HepG2 (cell line): ENCODE measurements around the gene PBX1. TPM values are rescaled to one million over a fixed set of nuclear protein-coding genes. Genes with fewer than 3 reads are reported as not detected.
A peak's percentile ranks its signal among the peaks of the same experiment; 100 is the strongest.

Experiments used
- ATAC-seq: fragments of 200-7000 bp; cut with Tn5 transposase; 3 replicates; pipeline ENCODE4 v1.9.1; 2020; ENCODE audit warnings: mild to moderate bottlenecking, moderate library complexity
- BruUV-seq: library from RNA; stranded (reverse); fragments of 400-500 nt; replicated peaks from 2 replicates; lab custom pipeline; 2021; lab: Mats Ljungman, UMichigan
- CTCF ChIA-PET: fragments of 300-600 bp; formaldehyde crosslinking; extraction: SDS; loops from one replicate; lab custom pipeline; 2021; ENCODE audit warnings: low total read pairs, inconsistent platforms, low intra/inter-chr PET ratio; lab: Yijun Ruan, JAX
- POLR2A ChIA-PET: fragments of 350-600 bp; sonication (Branson Sonifier 250); formaldehyde crosslinking; loops from one replicate; lab custom pipeline; 2020; ENCODE audit warnings: antibody characterized with exemption, inconsistent platforms; lab: Yijun Ruan, JAX
- DNase-seq: peaks from one replicate; pipeline ENCODE4 v3.0.0-alpha.2; 2015; ENCODE audit warnings: low spot score
- FAIRE-seq: peaks from 3 replicates; lab custom pipeline; 2011; peaks lifted over from hg19 to GRCh38; lab: Jason Lieb, UNC
- H2AFZ ChIP-seq: one replicate; pipeline ENCODE4 v1.6.1; 2011; ENCODE audit warnings: low read length, inconsistent platforms
- H3K27ac ChIP-seq: fragments of 300-600 bp; 3 replicates; pipeline ENCODE4 v1.8.0; 2011; ENCODE audit warnings: mixed run types, mild to moderate bottlenecking, mixed read lengths, low read length, inconsistent platforms; ENCODE audit not compliant: insufficient read depth; ENCODE audit errors: extremely low read length
- H3K27me3 ChIP-seq, 2 experiments: fragments of 200-600 bp in 1 of 2; 2 replicates in 1 of 2; 3 replicates in 1 of 2; pipeline versions ENCODE4 v1.6.0 to v1.8.0; 2011; ENCODE audit warnings: low read length in 2 of 2, mild to moderate bottlenecking in 2 of 2, moderate library complexity in 2 of 2, inconsistent platforms in 1 of 2; ENCODE audit not compliant: insufficient read depth in 2 of 2, control insufficient read depth in 1 of 2
- H3K36me3 ChIP-seq, 2 experiments: fragments of 200-600 bp in 1 of 2; replicated peaks in 1 of 2; 2 replicates in 1 of 2; 3 replicates in 1 of 2; pipeline versions ENCODE4 v1.5.1 to v1.8.0; 2011; ENCODE audit warnings: low read length in 2 of 2, inconsistent platforms in 1 of 2; ENCODE audit not compliant: insufficient read depth in 2 of 2, control insufficient read depth in 1 of 2
- H3K4me1 ChIP-seq: 2 replicates; pipeline ENCODE4 v1.5.1; 2012; ENCODE audit warnings: low read length, inconsistent platforms; ENCODE audit not compliant: insufficient read depth
- H3K4me2 ChIP-seq: 2 replicates; pipeline ENCODE4 v1.6.0; 2011; ENCODE audit warnings: low read depth, low read length, inconsistent platforms
- H3K4me3 ChIP-seq, 3 experiments: fragments of 200-600 bp in 1 of 3; sonication (generic), shearing (Covaris generic) in 1 of 3; replicated peaks in 1 of 3; 2 replicates each; pipeline ENCODE4 v1.5.1; 2011 to 2016; ENCODE audit warnings: low read length in 3 of 3, inconsistent platforms in 2 of 3, low read depth in 2 of 3, mild to moderate bottlenecking in 2 of 3, control low read depth in 1 of 3, mixed read lengths in 1 of 3; ENCODE audit not compliant: insufficient read depth in 1 of 3
- H3K79me2 ChIP-seq: one replicate; pipeline ENCODE4 v1.6.1; 2011; ENCODE audit warnings: low read length, inconsistent platforms; ENCODE audit not compliant: insufficient read depth
- H3K9ac ChIP-seq: 2 replicates; pipeline ENCODE4 v1.6.0; 2011; ENCODE audit warnings: mild to moderate bottlenecking, low read depth, low read length, inconsistent platforms; ENCODE audit not compliant: insufficient read depth
- H3K9me3 ChIP-seq: 2 replicates; pipeline ENCODE4 v1.5.1; 2012; ENCODE audit warnings: mild to moderate bottlenecking, low read length
- H4K20me1 ChIP-seq: 2 replicates; pipeline ENCODE4 v1.6.0; 2011; ENCODE audit warnings: inconsistent platforms, mild to moderate bottlenecking, low read length, moderate library complexity; ENCODE audit not compliant: insufficient read depth
- ATF6 ChIP-seq: sonication (generic); formaldehyde crosslinking; conservative IDR thresholded peaks from 2 replicates; pipeline ENCODE4 v1.4.0; 2020; ENCODE audit warnings: missing genetic modification reagents
- IKZF5 ChIP-seq: IDR thresholded peaks from 2 replicates; pipeline ENCODE4 v1.6.1; 2018; ENCODE audit warnings: missing genetic modification reagents, mild to moderate bottlenecking, missing compliant biosample characterization
- MAFF ChIP-seq: IDR thresholded peaks from 2 replicates; pipeline ENCODE4 v1.6.1; 2011; ENCODE audit warnings: low read depth, low read length, improper control_type of control experiment
- MAFK ChIP-seq, 2 experiments: IDR thresholded peaks in 1 of 2; conservative IDR thresholded peaks in 1 of 2; 2 replicates each; pipeline ENCODE4 v1.6.1; 2011; ENCODE audit warnings: improper control_type of control experiment in 2 of 2, low read length in 2 of 2
- ZC3H13 ChIP-seq: sonication (generic); formaldehyde crosslinking; IDR thresholded peaks from 2 replicates; pipeline ENCODE4 v1.8.1; 2023; ENCODE audit warnings: mild to moderate bottlenecking, missing genetic modification reagents, moderate library complexity
- WGBS: methylation state at CpG from one replicate; pipeline ENCODE4 v1.1.6; 2017; ENCODE audit warnings: low lambda C conversion rate; 5-methylcytosine and 5-hydroxymethylcytosine counted together
- in situ Hi-C: cut with HindIII; loops from 2 replicates; pipeline ENCODE4 v1.10.0; 2017; ENCODE audit warnings: low pct_unique_long_range_greater_than_20kb; ENCODE audit not compliant: extremely low pct_ligation_motif_present
- intact Hi-C: fragments of 100-400 bp; cut with micrococcal nuclease; formaldehyde crosslinking; loops from one replicate; pipeline ENCODE4 v1.10.0; 2022; ENCODE audit not compliant: unreplicated experiment
- polyA plus RNA-seq, 8 experiments: library from polyadenylated mRNA; depleted of rRNA in 3 of 8; stranded (reverse) in 7 of 8; unstranded in 1 of 8; fragments of >200 nt; fragmentation: Illumina TruSeq in 4 of 8; extraction: Trizol in 4 of 8; gene quantifications; 2 replicates each; pipeline versions ENCODE4 v1.2.1 to v1.2.3, GENCODE V29; 2011 to 2016; ENCODE audit warnings: low read depth in 4 of 8, missing spikeins in 1 of 8, mixed read lengths in 1 of 8; ENCODE audit not compliant: insufficient read depth in 1 of 8
- total RNA-seq, 5 experiments: library from RNA; depleted of rRNA; stranded (reverse); fragments of >200 nt; fragmentation: Illumina TruSeq; extraction: Trizol; gene quantifications; 2 replicates each; pipeline ENCODE4 v1.2.3, GENCODE V29; 2016; ENCODE audit warnings: low read depth in 1 of 5
- TF ChIP-seq, protein P1 (sequence below): sonication (generic); formaldehyde crosslinking; IDR thresholded peaks from 2 replicates; pipeline ENCODE4 v1.5.1; 2020; ENCODE audit warnings: missing genetic modification reagents, mild to moderate bottlenecking, borderline replicate concordance

The PBX1 gene
- total and polyA plus RNA-seq, 2 of the 13 experiments (the other 11 are each of a cell fraction or from before 2014, with no cell fraction given): 0.24 TPM; not detected in 1

DNA sequence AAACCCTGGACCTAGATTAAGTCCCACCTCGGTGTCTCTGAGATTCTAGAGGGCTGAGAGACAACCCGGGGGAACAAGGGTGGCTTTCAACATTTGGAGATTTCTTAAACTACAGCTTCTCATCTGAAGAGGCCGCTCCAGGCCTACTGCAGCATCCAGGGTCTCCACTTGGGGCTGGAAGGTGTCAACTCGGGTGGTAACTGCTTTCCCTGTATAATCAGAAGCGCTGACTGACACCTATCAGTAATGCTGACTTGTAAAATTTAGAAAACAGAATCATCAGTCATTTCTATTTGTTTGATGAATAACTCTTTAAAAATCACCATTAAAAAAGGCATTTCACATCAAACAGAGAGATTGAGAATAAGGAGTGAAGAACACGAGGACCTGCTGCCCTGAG, 226.0 kb downstream of the PBX1 start:
- in situ Hi-C loops: loop anchor here (5.0 to 10.0 kb wide), 2 partner anchors 110 to 1373 kb away; no protein-coding TSS in a partner anchor

DNA sequence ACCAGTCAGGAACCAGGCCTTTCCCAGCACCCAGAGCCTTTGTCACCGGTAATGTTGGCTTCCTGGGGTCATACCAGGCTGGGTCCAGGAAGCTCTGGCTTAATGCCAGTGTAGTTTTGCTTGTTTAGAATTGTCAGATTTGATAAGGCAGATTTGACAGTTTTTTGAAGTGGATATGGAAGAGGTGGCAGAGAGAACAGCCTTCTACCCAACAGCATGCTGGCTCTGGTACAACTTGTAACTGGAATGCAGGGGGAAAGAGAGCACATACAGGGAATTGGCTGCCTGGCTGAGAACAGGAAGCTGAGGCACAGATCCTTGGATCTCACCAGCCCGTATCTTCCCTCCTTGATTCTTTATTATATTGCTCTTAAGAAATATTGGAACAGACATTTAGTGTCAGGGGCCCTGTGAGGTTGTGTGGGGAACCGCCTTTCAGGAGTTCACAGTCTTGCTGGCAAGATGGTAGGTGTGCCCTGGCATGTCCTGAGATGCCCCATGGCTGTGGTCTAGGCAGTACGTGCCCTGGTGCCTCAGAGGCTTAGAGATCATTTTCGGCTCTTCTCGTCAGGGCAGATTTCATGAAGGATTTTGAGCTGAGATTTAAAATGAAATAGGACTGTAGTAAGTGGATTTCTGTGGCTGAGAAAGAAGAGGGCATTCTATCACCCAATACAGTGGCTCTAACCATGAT, 227.0 kb downstream of the PBX1 start:
- no peak overlapping the region for H3K4me3 ChIP-seq
- intact Hi-C loops (loop anchor here (2.0 kb wide), 1 partner anchor 1257 kb away; no protein-coding TSS in a partner anchor), in situ Hi-C loops (loop anchor here (10.0 kb wide), 1 partner anchor 111 kb away; no protein-coding TSS in a partner anchor)
- no peak overlapping the region for H3K9ac ChIP-seq
- CTCF ChIA-PET: no interaction called here
- FAIRE-seq (no peak), ATAC-seq (no peak), DNase-seq (no peak)
- no peak overlapping the region for H3K4me2 ChIP-seq
- H3K9me3 ChIP-seq: no peaks in the 10 kb centered on the region
- POLR2A ChIA-PET: interaction anchor here (0.6 kb wide), 1 partner anchor 17 kb away, joined by 3 read pairs; no protein-coding TSS in a partner anchor
- 11% methylated on average over 5 of the region's 6 CpGs for WGBS
- H3K4me1 ChIP-seq: no peaks in the 10 kb centered on the region
- H4K20me1 ChIP-seq: no peaks in the 10 kb centered on the region
- peaks cover 0 to 3% of the 10 kb centered on the region in 2 experiments; a peak in 1 of 5 replicates for H3K27me3 ChIP-seq
- H3K36me3 ChIP-seq: no peaks in the 10 kb centered on the region
- H3K79me2 ChIP-seq: no peaks in the 10 kb centered on the region
- no peak overlapping the region for H2AFZ ChIP-seq
- H3K27ac ChIP-seq: no peak overlapping the region
- BruUV-seq: no TSS peak
- no peak for TF ChIP-seq IKZF5 (CRISPR knock-in tag)
- TF ChIP-seq ATF6 (CRISPR knock-in tag): no peak

More for the DNA sequence above, 226.0 kb downstream of the PBX1 start:
- Histone ChIP-seq H3K9ac (no peak overlapping the region), H4K20me1 (no peaks in the 10 kb centered on the region), H3K27me3 (peaks cover 0 to 3% of the 10 kb centered on the region in 2 experiments; a peak in 2 of 5 replicates), H3K79me2 (no peaks in the 10 kb centered on the region), H3K27ac (no peak overlapping the region), H3K4me2 (no peak overlapping the region), H3K36me3 (no peaks in the 10 kb centered on the region), H3K4me3 (no peak overlapping the region), H2AFZ (no peak overlapping the region), H3K9me3 (no peaks in the 10 kb centered on the region)
- WGBS: 12% methylated on average over 6 of the region's 6 CpGs
- BruUV-seq: no TSS peak
- intact Hi-C loops: no loop called here
- ATAC-seq (no peak), DNase-seq (no peak), FAIRE-seq (no peak)
- POLR2A ChIA-PET: no interaction called here
- CTCF ChIA-PET: no interaction called here
- TF ChIP-seq, protein P1, sequence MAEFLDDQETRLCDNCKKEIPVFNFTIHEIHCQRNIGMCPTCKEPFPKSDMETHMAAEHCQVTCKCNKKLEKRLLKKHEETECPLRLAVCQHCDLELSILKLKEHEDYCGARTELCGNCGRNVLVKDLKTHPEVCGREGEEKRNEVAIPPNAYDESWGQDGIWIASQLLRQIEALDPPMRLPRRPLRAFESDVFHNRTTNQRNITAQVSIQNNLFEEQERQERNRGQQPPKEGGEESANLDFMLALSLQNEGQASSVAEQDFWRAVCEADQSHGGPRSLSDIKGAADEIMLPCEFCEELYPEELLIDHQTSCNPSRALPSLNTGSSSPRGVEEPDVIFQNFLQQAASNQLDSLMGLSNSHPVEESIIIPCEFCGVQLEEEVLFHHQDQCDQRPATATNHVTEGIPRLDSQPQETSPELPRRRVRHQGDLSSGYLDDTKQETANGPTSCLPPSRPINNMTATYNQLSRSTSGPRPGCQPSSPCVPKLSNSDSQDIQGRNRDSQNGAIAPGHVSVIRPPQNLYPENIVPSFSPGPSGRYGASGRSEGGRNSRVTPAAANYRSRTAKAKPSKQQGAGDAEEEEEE: no peak
- TF ChIP-seq MAFF (peak; percentile 57), MAFK (conservative IDR thresholded peaks at IDR 0.05 in 1 of 2, IDR thresholded peaks at IDR 0.05 in 1 of 2; ENCODE audit: low read length in 2 of 2) (peak; percentile 19 to 60; a peak in 2 of 4 replicates), ZC3H13 (CRISPR knock-in tag) (no peak)
- TF ChIP-seq, all 625 proteins: peak for 2
- H3K4me1 ChIP-seq: no peaks in the 10 kb centered on the region
